ENCODE data around the gene BCHE. TPM values are rescaled to one million over a fixed set of nuclear protein-coding genes. Genes with fewer than 3 reads are reported as not detected.

The BCHE gene
- total and polyA plus RNA-seq, 2 donors (not counting 3 experiments of a cell fraction or from before 2014, with no cell fraction given): 0.27 to 0.66 TPM

DNA sequence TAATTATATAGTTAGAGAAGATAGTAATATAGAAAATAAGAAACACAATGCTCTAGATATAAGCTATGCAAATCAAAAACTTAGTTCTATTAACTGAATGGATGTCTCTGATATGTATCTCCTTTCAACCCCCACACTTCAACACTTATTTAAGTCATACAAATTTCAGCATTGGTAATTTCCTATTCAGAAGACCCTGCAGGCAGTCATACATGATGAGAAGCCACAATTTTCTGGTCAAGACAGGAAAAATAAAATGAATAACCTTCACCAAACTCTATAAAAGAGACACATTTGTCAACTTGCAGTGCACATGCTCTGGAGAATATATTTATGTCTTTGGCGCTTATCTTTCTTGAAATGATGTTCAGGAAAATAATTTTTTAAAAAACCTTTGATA lies 578 bp upstream of the BCHE start:
- Histone ChIP-seq H3K4me2 (ENCODE audit: insufficient read depth, low read length) (no peak overlapping the region), H3K79me2 (ENCODE audit: control insufficient read depth, insufficient read depth, low read length) (no peaks in the 10 kb centered on the region), H3K27me3 (ENCODE audit: control insufficient read depth in 2 of 2, insufficient read depth in 2 of 2, low read length in 2 of 2) (no peaks in the 10 kb centered on the region), H4K20me1 (replicated peaks; ENCODE audit: control insufficient read depth, extremely low read depth, insufficient read depth, low read length) (no peaks in the 10 kb centered on the region), H3K9ac (replicated peaks; ENCODE audit: extremely low read depth, insufficient read depth, low read length) (no peak overlapping the region), H3K4me3 (replicated peaks in 1 of 3; ENCODE audit: insufficient read depth in 1 of 3, low read depth in 1 of 3, low read length in 3 of 3) (no peak overlapping the region), H3K4me1 (ENCODE audit: control insufficient read depth, extremely low read depth, insufficient read depth, low read length) (no peaks in the 10 kb centered on the region), H3K9me3 (replicated peaks; ENCODE audit: control insufficient read depth, insufficient read depth, low read length) (no peaks in the 10 kb centered on the region), H3K27ac (ENCODE audit: insufficient read depth, low read depth, low read length) (no peak overlapping the region), H3K9me1 (replicated peaks; ENCODE audit: control insufficient read depth, extremely low read depth, insufficient read depth, low read length) (no peaks in the 10 kb centered on the region), H3K36me3 (ENCODE audit: control insufficient read depth in 2 of 2, extremely low read depth in 1 of 2, insufficient read depth in 2 of 2, low read length in 2 of 2) (no peaks in the 10 kb centered on the region), H2AFZ (ENCODE audit: low read depth, low read length) (no peak overlapping the region)
- intact Hi-C loops (cut with micrococcal nuclease): loop anchor here (5.0 kb wide), 1 partner anchor 196 kb away; no protein-coding TSS in a partner anchor
- no TSS peak for BruUV-seq (replicated peaks)
- TF ChIP-seq POLR2AphosphoS5 (IDR thresholded peaks at IDR 0.05; ENCODE audit: insufficient read depth, low read depth, low read length) (no peak), MYC (IDR thresholded peaks at IDR 0.05; ENCODE audit: low read depth, low read length) (no peak), GATA2 (IDR thresholded peaks at IDR 0.05; ENCODE audit: insufficient read depth, insufficient read length, low read depth, low read length) (no peak), CTCF (IDR thresholded peaks at IDR 0.05; ENCODE audit: extremely low read depth in 1 of 2, insufficient read depth in 1 of 2, low read depth in 1 of 2, low read length in 2 of 2) (no peak), EZH2 (IDR thresholded peaks at IDR 0.05; ENCODE audit: borderline replicate concordance, low read depth, low read length, severe bottlenecking) (no peak), POLR2A (IDR thresholded peaks at IDR 0.05; ENCODE audit: low read depth, low read length) (no peak), JUN (IDR thresholded peaks at IDR 0.05; ENCODE audit: borderline replicate concordance, insufficient read depth, insufficient read length, low read depth) (no peak), FOS (IDR thresholded peaks at IDR 0.05; ENCODE audit: borderline replicate concordance, insufficient read depth, low read length) (no peak)
- TF ChIP-seq, protein P1, sequence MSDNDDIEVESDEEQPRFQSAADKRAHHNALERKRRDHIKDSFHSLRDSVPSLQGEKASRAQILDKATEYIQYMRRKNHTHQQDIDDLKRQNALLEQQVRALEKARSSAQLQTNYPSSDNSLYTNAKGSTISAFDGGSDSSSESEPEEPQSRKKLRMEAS (IDR thresholded peaks at IDR 0.05; ENCODE audit: insufficient read depth, insufficient read length): no peak
- FAIRE-seq (no peak), DNase-seq (ENCODE audit: low read depth, low spot score) (no peak)
- dilution Hi-C loops (cut with MboI; ENCODE audit: extremely low pct_ligation_motif_present, low sequenced_read_pairs): no loop called here
- ChIA-PET CTCF (interaction anchor here (0.6 to 1.6 kb wide), 2 partner anchors 12 to 17 kb away, joined by 3 to 11 read pairs; no protein-coding TSS in a partner anchor), POLR2A (no interaction called here)
